Muscle of leg (tissue), 16 donors: ENCODE data around the gene MRPL46. TPM values are rescaled to one million over a fixed set of nuclear protein-coding genes. Genes with fewer than 3 reads are reported as not detected.
A peak's percentile ranks its signal among the peaks of the same experiment; 100 is the strongest.

ENCODE experiments used
- DNase-seq: peaks from one replicate; pipeline ENCODE4 v3.0.0; 2013
- H3K27ac ChIP-seq: one replicate; pipeline ENCODE4 v1.5.1; 2013; ENCODE audit warnings: mild to moderate bottlenecking, low read length, control low read depth
- H3K27me3 ChIP-seq: one replicate; pipeline ENCODE4 v1.6.1; 2013; ENCODE audit warnings: low read length; ENCODE audit not compliant: control insufficient read depth, insufficient read depth
- H3K36me3 ChIP-seq: one replicate; pipeline ENCODE4 v1.6.1; 2013; ENCODE audit warnings: low read length; ENCODE audit not compliant: control insufficient read depth, insufficient read depth
- H3K4me1 ChIP-seq: one replicate; pipeline ENCODE4 v1.6.1; 2013; ENCODE audit warnings: low read length; ENCODE audit not compliant: control insufficient read depth, insufficient read depth
- H3K4me3 ChIP-seq: one replicate; pipeline ENCODE4 v1.5.1; 2013; ENCODE audit warnings: low read length, control low read depth
- H3K9me3 ChIP-seq: replicated peaks from 2 replicates; pipeline ENCODE4 v1.6.1; 2013; ENCODE audit warnings: low read depth, low read length; ENCODE audit not compliant: control insufficient read depth
- WGBS: methylation state at CpG from one replicate; pipeline ENCODE4 v1.1.5; 2013; ENCODE audit warnings: missing lambda C conversion rate; ENCODE audit not compliant: insufficient coverage; 5-methylcytosine and 5-hydroxymethylcytosine counted together
- long read RNA-seq, 11 donors: transcript quantifications; one replicate each; lab custom pipeline, GENCODE V29; 2026
- polyA plus RNA-seq, 8 donors: library from polyadenylated mRNA; unstranded; fragments of 120-200 nt; gene quantifications; one replicate each; pipeline versions ENCODE4 v1.2.1 to v1.2.3, GENCODE V29; 2013; ENCODE audit warnings: inconsistent platforms in 1 of 8, low replicate concordance in 1 of 8; ENCODE audit not compliant: insufficient read length in 8 of 8, insufficient read depth in 1 of 8
- total RNA-seq: library from RNA; stranded (reverse); fragments of 120-200 nt; gene quantifications from one replicate; pipeline ENCODE4 v1.2.4, GENCODE V29; 2013

MRPL46 gene
- total RNA-seq (25.3 TPM), polyA plus RNA-seq (10 to 100 TPM; 22.0 to 27.2 (median 23.1) TPM)
- long read RNA-seq, donor 1, partial matches to known transcripts = 0 of 5 reads
- long read RNA-seq, donor 1, other reads (novel, unspliced or antisense) = 0 of 5 reads
- long read RNA-seq, donor 2, partial matches to known transcripts = 0 of 1 reads
- long read RNA-seq, donor 2, other reads (novel, unspliced or antisense) = 0 of 1 reads
- long read RNA-seq, donor 3, transcript MRPL46-202 (2 exons, 1,002 nt) = minor isoform, 5 of 38 reads
- long read RNA-seq, donor 3, transcript MRPL46-201 (4 exons, 1,019 nt) = major isoform, 33 of 38 reads
- long read RNA-seq, donor 3, partial matches to known transcripts = 0 of 38 reads
- long read RNA-seq, donor 3, other reads (novel, unspliced or antisense) = 0 of 38 reads
- long read RNA-seq, donor 4, transcript MRPL46-201 (4 exons, 1,019 nt) = major isoform, 14 of 14 reads
- long read RNA-seq, donor 4, partial matches to known transcripts = 0 of 14 reads
- long read RNA-seq, donor 4, other reads (novel, unspliced or antisense) = 0 of 14 reads
- long read RNA-seq, donor 5, transcript MRPL46-201 (4 exons, 1,019 nt) = major isoform, 34 of 37 reads
- long read RNA-seq, donor 5, partial matches to known transcripts = 0 of 37 reads
- long read RNA-seq, donor 5, other reads (novel, unspliced or antisense) = 0 of 37 reads
- long read RNA-seq, donor 6, transcript MRPL46-201 (4 exons, 1,019 nt) = major isoform, 38 of 41 reads
- long read RNA-seq, donor 6, partial matches to known transcripts = 0 of 41 reads
- long read RNA-seq, donor 6, other reads (novel, unspliced or antisense) = 0 of 41 reads
- long read RNA-seq, donor 7, transcript MRPL46-201 (4 exons, 1,019 nt) = major isoform, 18 of 21 reads
- long read RNA-seq, donor 7, partial matches to known transcripts = 0 of 21 reads
- long read RNA-seq, donor 7, other reads (novel, unspliced or antisense) = 0 of 21 reads
- long read RNA-seq, donor 8, transcript MRPL46-201 (4 exons, 1,019 nt) = major isoform, 13 of 13 reads
- long read RNA-seq, donor 8, partial matches to known transcripts = 0 of 13 reads
- long read RNA-seq, donor 8, other reads (novel, unspliced or antisense) = 0 of 13 reads
- long read RNA-seq, donor 9, transcript MRPL46-201 (4 exons, 1,019 nt) = major isoform, 13 of 16 reads
- long read RNA-seq, donor 9, partial matches to known transcripts = 0 of 16 reads
- long read RNA-seq, donor 9, other reads (novel, unspliced or antisense) = 0 of 16 reads
- long read RNA-seq, donor 10, transcript MRPL46-201 (4 exons, 1,019 nt) = major isoform, 25 of 26 reads
- long read RNA-seq, donor 10, partial matches to known transcripts = 0 of 26 reads
- long read RNA-seq, donor 10, other reads (novel, unspliced or antisense) = 0 of 26 reads
- long read RNA-seq, donor 11, transcript MRPL46-201 (4 exons, 1,019 nt) = major isoform, 19 of 22 reads
- long read RNA-seq, donor 11, partial matches to known transcripts = 0 of 22 reads
- long read RNA-seq, donor 11, other reads (novel, unspliced or antisense) = 0 of 22 reads

- Histone ChIP-seq H3K27me3 (no peaks in the 10 kb centered on the region), H3K27ac (peak within 1 kb of the TSS; percentile 86), H3K9me3 (no peaks in the 10 kb centered on the region), H3K4me3 (peak within 1 kb of the TSS; percentile 56), H3K4me1 (peaks cover 8% of the 10 kb centered on the region), H3K36me3 (peaks cover 39% of the 10 kb centered on the region)
- 0% methylated on average over 47 of the region's 55 CpGs for WGBS
- DNase-seq = peak; percentile 97
These were observed at the start of gene MRPL46, which contains the start of gene MRPS11 for GRCh38 chr15:88467073-88467934. MRPL46 (minus strand) TSS chr15:88467388; CDS start chr15:88467377, 11 bp downstream. MRPS11 (plus strand) TSS chr15:88467708; CDS start chr15:88467718, 10 bp downstream.

GRCh38 chr15:88513195-88513594, 46.0 kb upstream of the MRPL46 start:
- H3K9me3 ChIP-seq = no peaks in the 10 kb centered on the region
- no CpG with 5 or more reads among the region's 5 CpGs for WGBS
- H3K4me1 ChIP-seq = no peaks in the 10 kb centered on the region
- no peak for DNase-seq
- H3K27me3 ChIP-seq = no peaks in the 10 kb centered on the region
- peaks cover 34% of the 10 kb centered on the region for H3K36me3 ChIP-seq
- no peak overlapping the region for H3K27ac ChIP-seq
- no peak overlapping the region for H3K4me3 ChIP-seq

GRCh38 chr15:88512601-88513000, 45.4 kb upstream of the MRPL46 start:
- no peaks in the 10 kb centered on the region for H3K27me3 ChIP-seq
- no peak overlapping the region for H3K27ac ChIP-seq
- H3K4me3 ChIP-seq = no peak overlapping the region
- no peaks in the 10 kb centered on the region for H3K9me3 ChIP-seq
- no peaks in the 10 kb centered on the region for H3K4me1 ChIP-seq
- WGBS = 78% methylated on average over 3 of the region's 5 CpGs
- DNase-seq = no peak
- peaks cover 37% of the 10 kb centered on the region for H3K36me3 ChIP-seq

GRCh38 chr15:88512078-88512477, 44.9 kb upstream of the MRPL46 start:
- Histone ChIP-seq H3K9me3 (no peaks in the 10 kb centered on the region), H3K4me3 (no peak overlapping the region), H3K36me3 (peaks cover 41% of the 10 kb centered on the region), H3K4me1 (no peaks in the 10 kb centered on the region), H3K27ac (no peak overlapping the region), H3K27me3 (no peaks in the 10 kb centered on the region)
- WGBS = 88% methylated on average over 3 of the region's 3 CpGs
- DNase-seq = no peak

- H3K36me3 ChIP-seq = peaks cover 45% of the 10 kb centered on the region
- no peaks in the 10 kb centered on the region for H3K27me3 ChIP-seq
- no peaks in the 10 kb centered on the region for H3K4me1 ChIP-seq
- H3K9me3 ChIP-seq = no peaks in the 10 kb centered on the region
- no peak overlapping the region for H3K27ac ChIP-seq
- 65% methylated on average over 2 of the region's 2 CpGs for WGBS
- no peak for DNase-seq
- H3K4me3 ChIP-seq = no peak overlapping the region
These were observed 44.0 kb upstream of the MRPL46 start for GRCh38 chr15:88511161-88511560.

- peaks cover 51% of the 10 kb centered on the region for H3K36me3 ChIP-seq
- no peaks in the 10 kb centered on the region for H3K9me3 ChIP-seq
- no peaks in the 10 kb centered on the region for H3K4me1 ChIP-seq
- H3K27ac ChIP-seq = no peak overlapping the region
- no peak for DNase-seq
- H3K4me3 ChIP-seq = no peak overlapping the region
- no peaks in the 10 kb centered on the region for H3K27me3 ChIP-seq
These were observed 42.8 kb upstream of the MRPL46 start for GRCh38 chr15:88509964-88510363.

GRCh38 chr15:88509321-88509720, 42.1 kb upstream of the MRPL46 start:
- Histone ChIP-seq H3K27me3 (no peaks in the 10 kb centered on the region), H3K36me3 (peaks cover 55% of the 10 kb centered on the region), H3K27ac (no peak overlapping the region), H3K4me3 (no peak overlapping the region), H3K4me1 (no peaks in the 10 kb centered on the region), H3K9me3 (no peaks in the 10 kb centered on the region)
- WGBS = 90% methylated on average over 2 of the region's 4 CpGs
- DNase-seq = no peak

- no peak overlapping the region for H3K27ac ChIP-seq
These were observed 39.4 kb upstream of the MRPL46 start for GRCh38 chr15:88506628-88507027.

GRCh38 chr15:88505721-88506120, 38.5 kb upstream of the MRPL46 start:
- Histone ChIP-seq H3K4me1 (no peaks in the 10 kb centered on the region), H3K4me3 (no peak overlapping the region), H3K27ac (no peak overlapping the region), H3K27me3 (no peaks in the 10 kb centered on the region), H3K9me3 (no peaks in the 10 kb centered on the region), H3K36me3 (peaks cover 56% of the 10 kb centered on the region)
- no CpG with 5 or more reads among the region's 2 CpGs for WGBS
- DNase-seq = no peak

More at GRCh38 chr15:88506628-88507027, 39.4 kb upstream of the MRPL46 start:
- no peaks in the 10 kb centered on the region for H3K4me1 ChIP-seq
- no peaks in the 10 kb centered on the region for H3K9me3 ChIP-seq
- H3K27me3 ChIP-seq = no peaks in the 10 kb centered on the region
- DNase-seq = no peak
- peaks cover 62% of the 10 kb centered on the region for H3K36me3 ChIP-seq
- H3K4me3 ChIP-seq = no peak overlapping the region
